H9 (cell line): ENCODE results near the gene ZKSCAN3. TPM values are rescaled to one million over a fixed set of nuclear protein-coding genes. Genes with fewer than 3 reads are reported as not detected.

Experiments
- DNase-seq: peaks from one replicate; pipeline ENCODE4 v3.0.0-alpha.2; 2017
- H2AFZ ChIP-seq: one replicate; pipeline ENCODE4 v1.6.1; 2013; ENCODE audit warnings: mild to moderate bottlenecking, low read length, control low read depth, moderate library complexity
- H2AK5ac ChIP-seq: 2 replicates; pipeline ENCODE4 v1.6.1; 2013; ENCODE audit warnings: low read length, control low read depth, mixed read lengths; ENCODE audit not compliant: insufficient read length
- H2BK120ac ChIP-seq: one replicate; pipeline ENCODE4 v1.6.1; 2013; ENCODE audit warnings: low read depth, mild to moderate bottlenecking, low read length, control low read depth, inconsistent platforms; ENCODE audit not compliant: poor library complexity, severe bottlenecking
- H2BK12ac ChIP-seq: 2 replicates; pipeline ENCODE4 v1.6.1; 2013; ENCODE audit warnings: low read length, control low read depth, mixed read lengths, low read depth; ENCODE audit not compliant: insufficient read length
- H2BK15ac ChIP-seq: 2 replicates; pipeline ENCODE4 v1.6.1; 2013; ENCODE audit warnings: low read depth, low read length, control low read depth
- H2BK20ac ChIP-seq: one replicate; pipeline ENCODE4 v1.6.1; 2013; ENCODE audit warnings: low read depth, mild to moderate bottlenecking, low read length, control low read depth, inconsistent platforms; ENCODE audit not compliant: poor library complexity, severe bottlenecking
- H2BK5ac ChIP-seq: 2 replicates; pipeline ENCODE4 v1.6.1; 2013; ENCODE audit warnings: low read length, control low read depth, mixed read lengths; ENCODE audit not compliant: insufficient read length
- H3K14ac ChIP-seq: 2 replicates; pipeline ENCODE4 v1.6.1; 2013; ENCODE audit warnings: low read length, control low read depth; ENCODE audit not compliant: insufficient read depth
- H3K18ac ChIP-seq: 2 replicates; pipeline ENCODE4 v1.6.1; 2013; ENCODE audit warnings: low read depth, mild to moderate bottlenecking, mixed read lengths, low read length, control low read depth; ENCODE audit not compliant: insufficient read length
- H3K23ac ChIP-seq: 2 replicates; pipeline ENCODE4 v1.6.1; 2013; ENCODE audit warnings: low read length, control low read depth, mixed read lengths, low read depth; ENCODE audit not compliant: insufficient read length
- H3K23me2 ChIP-seq: 2 replicates; pipeline ENCODE4 v1.6.1; 2013; ENCODE audit warnings: low read depth, mild to moderate bottlenecking, mixed read lengths, low read length, control low read depth; ENCODE audit not compliant: insufficient read length, poor library complexity, severe bottlenecking
- H3K27ac ChIP-seq: 2 replicates; pipeline ENCODE4 v1.5.1; 2013; ENCODE audit warnings: low read length, control low read depth, mixed read lengths, low read depth; ENCODE audit not compliant: insufficient read length
- H3K27me3 ChIP-seq: 2 replicates; pipeline ENCODE4 v1.6.1; 2013; ENCODE audit warnings: low read length, control low read depth, inconsistent platforms; ENCODE audit not compliant: insufficient read depth
- H3K4ac ChIP-seq: 2 replicates; pipeline ENCODE4 v1.6.1; 2013; ENCODE audit warnings: low read depth, mild to moderate bottlenecking, control low read depth, inconsistent platforms, low read length, moderate library complexity
- H3K4me1 ChIP-seq: 2 replicates; pipeline ENCODE4 v1.6.1; 2013; ENCODE audit warnings: low read length, control low read depth, inconsistent platforms; ENCODE audit not compliant: insufficient read depth
- H3K4me2 ChIP-seq: 2 replicates; pipeline ENCODE4 v1.6.1; 2013; ENCODE audit warnings: low read length, control low read depth, mixed read lengths; ENCODE audit not compliant: insufficient read length, insufficient read depth
- H3K56ac ChIP-seq: 2 replicates; pipeline ENCODE4 v1.6.1; 2013; ENCODE audit warnings: low read depth, mild to moderate bottlenecking, mixed read lengths, low read length, control low read depth; ENCODE audit not compliant: insufficient read length
- H3K79me1 ChIP-seq: 2 replicates; pipeline ENCODE4 v1.6.1; 2013; ENCODE audit warnings: low read depth, mild to moderate bottlenecking, moderate library complexity, low read length, control low read depth, inconsistent platforms; ENCODE audit not compliant: insufficient read depth, poor library complexity, severe bottlenecking
- H3K79me2 ChIP-seq: 2 replicates; pipeline ENCODE4 v1.6.1; 2013; ENCODE audit warnings: low read length, control low read depth, inconsistent platforms; ENCODE audit not compliant: insufficient read depth
- H3K9ac ChIP-seq: 2 replicates; pipeline ENCODE4 v1.6.1; 2013; ENCODE audit warnings: low read length, control low read depth, mixed read lengths; ENCODE audit not compliant: insufficient read length; ENCODE audit errors: extremely low read depth
- H3K9me3 ChIP-seq: one replicate; pipeline ENCODE4 v1.6.1; 2013; ENCODE audit warnings: low read depth, low read length, inconsistent platforms; ENCODE audit not compliant: control insufficient read depth
- H3T11ph ChIP-seq: one replicate; pipeline ENCODE4 v1.6.1; 2013; ENCODE audit warnings: mild to moderate bottlenecking, low read length, control low read depth, inconsistent platforms
- H4K20me1 ChIP-seq: one replicate; pipeline ENCODE4 v1.6.1; 2013; ENCODE audit not compliant: control insufficient read depth, insufficient read length, insufficient read depth
- H4K5ac ChIP-seq: 2 replicates; pipeline ENCODE4 v1.6.1; 2013; ENCODE audit warnings: low read depth, mild to moderate bottlenecking, mixed read lengths, low read length, control low read depth; ENCODE audit not compliant: insufficient read length
- H4K8ac ChIP-seq: replicated peaks from 2 replicates; pipeline ENCODE4 v1.6.1; 2013; ENCODE audit warnings: low read length, control low read depth, mixed read lengths, low read depth; ENCODE audit not compliant: insufficient read length
- H4K91ac ChIP-seq: 2 replicates; pipeline ENCODE4 v1.6.1; 2013; ENCODE audit warnings: low read depth, mild to moderate bottlenecking, moderate library complexity, mixed read lengths, low read length, control low read depth; ENCODE audit not compliant: insufficient read length
- H3K27ac Mint-ChIP-seq, 3 experiments: 2 replicates in 2 of 3; 3 replicates in 1 of 3; pipeline ENCODE4 v1.8.0; 2020 to 2021; ENCODE audit warnings: mixed read lengths in 3 of 3, mild to moderate bottlenecking in 1 of 3, moderate library complexity in 1 of 3
- H3K27me3 Mint-ChIP-seq: 2 replicates; pipeline ENCODE4 v1.8.0; 2021; ENCODE audit warnings: low read depth, mild to moderate bottlenecking, moderate library complexity, mixed read lengths
- H3K36me3 Mint-ChIP-seq, 3 experiments: 2 replicates in 2 of 3; 3 replicates in 1 of 3; pipeline ENCODE4 v1.8.0; 2020 to 2021; ENCODE audit warnings: low read depth in 3 of 3, mixed read lengths in 3 of 3; ENCODE audit not compliant: insufficient read depth in 1 of 3
- H3K4me1 Mint-ChIP-seq, 2 experiments: 2 replicates each; pipeline ENCODE4 v1.8.0; 2020; ENCODE audit warnings: mixed read lengths in 2 of 2
- H3K4me3 Mint-ChIP-seq, 2 experiments: 2 replicates in 1 of 2; 3 replicates in 1 of 2; pipeline ENCODE4 v1.8.0; 2020 to 2021; ENCODE audit warnings: mild to moderate bottlenecking in 2 of 2, mixed read lengths in 2 of 2, moderate library complexity in 1 of 2
- H3K9me3 Mint-ChIP-seq, 2 experiments: 2 replicates in 1 of 2; 3 replicates in 1 of 2; pipeline ENCODE4 v1.8.0; 2020; ENCODE audit warnings: mild to moderate bottlenecking in 2 of 2, mixed read lengths in 2 of 2, moderate library complexity in 1 of 2
- CTCF ChIP-seq: fragments of 200-600 bp; sonication (generic); conservative IDR thresholded peaks from 3 replicates; pipeline ENCODE4 v1.8.0; 2021; ENCODE audit warnings: antibody characterized with exemption, mild to moderate bottlenecking
- WGBS: extraction: QIAGEN DNeasy Blood & Tissue Kit; methylation state at CpG from one replicate; pipeline ENCODE4 v1.1.7; 2013; ENCODE audit warnings: missing lambda C conversion rate, low lambda C conversion rate, mixed read lengths; ENCODE audit not compliant: insufficient read length; ENCODE audit errors: extremely low coverage; 5-methylcytosine and 5-hydroxymethylcytosine counted together
- total RNA-seq: library from RNA; stranded (reverse); gene quantifications from 2 replicates; pipeline ENCODE4 v1.2.1, GENCODE V29; 2021

Gene ZKSCAN3
- total RNA-seq, 1 experiment from 2014 or later = 8.7 TPM

GRCh38 chr6:28353981-28354676 is 4.4 kb downstream of the ZKSCAN3 start:
- DNase-seq = no peak
- Mint-ChIP-seq H3K36me3 (peaks cover 15 to 28% (median 26%) of the 10 kb centered on the region in 3 experiments), H3K27ac (no peak overlapping the region), H3K4me1 (peaks cover 26 to 29% of the 10 kb centered on the region in 2 experiments), H3K4me3 (peak overlapping the region in 1 of 2 experiments; percentile 41; a peak in 1 of 5 replicates), H3K27me3 (no peaks in the 10 kb centered on the region), H3K9me3 (peaks cover 7 to 8% of the 10 kb centered on the region in 2 experiments)
- H2BK120ac ChIP-seq = no peak overlapping the region
- H3K23ac ChIP-seq = no peak overlapping the region
- peaks cover 5% of the 10 kb centered on the region; the same call in 1 of the 2 replicates for H3K4me1 ChIP-seq
- no peak overlapping the region for H4K8ac ChIP-seq
- no peak overlapping the region for H4K5ac ChIP-seq
- no peak overlapping the region for H3K4ac ChIP-seq
- peaks cover 11% of the 10 kb centered on the region for H3K23me2 ChIP-seq
- H3K27ac ChIP-seq = no peak overlapping the region
- H2BK5ac ChIP-seq = no peak overlapping the region
- no peak overlapping the region for H3K18ac ChIP-seq
- WGBS = no CpG with 5 or more reads among the region's 11 CpGs
- H3K79me1 ChIP-seq = peaks cover 6% of the 10 kb centered on the region
- H3K9ac ChIP-seq = no peak overlapping the region
- H3K4me2 ChIP-seq = no peak overlapping the region
- H4K20me1 ChIP-seq = peaks cover 2% of the 10 kb centered on the region
- H2AFZ ChIP-seq = no peak overlapping the region
- no peaks in the 10 kb centered on the region for H3K27me3 ChIP-seq
- no peak overlapping the region for H4K91ac ChIP-seq
- TF ChIP-seq CTCF = no peak
- no peak overlapping the region for H2AK5ac ChIP-seq
- H3K79me2 ChIP-seq = peaks cover 3% of the 10 kb centered on the region; the same call in 1 of the 2 replicates
- no peak overlapping the region for H3K14ac ChIP-seq
- H3K9me3 ChIP-seq = no peaks in the 10 kb centered on the region
- no peak overlapping the region for H3T11ph ChIP-seq
- H2BK15ac ChIP-seq = no peak overlapping the region
- H2BK12ac ChIP-seq = no peak overlapping the region
- H3K56ac ChIP-seq = no peak overlapping the region
- H2BK20ac ChIP-seq = no peak overlapping the region
